Heart left ventricle (tissue), 16 donors: ENCODE data around the gene CASD1. TPM values are rescaled to one million over a fixed set of nuclear protein-coding genes. Genes with fewer than 3 reads are reported as not detected.

Source experiments
- ATAC-seq, 4 donors: fragments of 200-7000 bp; cut with Tn5 transposase; one replicate each; pipeline ENCODE4 v1.9.1; 2020 to 2022; ENCODE audit warnings: moderate library complexity in 4 of 4, mild to moderate bottlenecking in 3 of 4, moderate number of reproducible peaks in 1 of 4
- DNase-seq, 5 donors: peaks; one replicate each; pipeline ENCODE4 v3.0.0-alpha.2; 2020
- H3K27ac ChIP-seq, 12 donors: fragments of 200-600 bp; sonication (generic) in 4 of 12; one replicate each; pipeline versions ENCODE4 v1.5.0 to v1.8.0; 2016 to 2022; ENCODE audit warnings: mild to moderate bottlenecking in 2 of 12
- H3K27me3 ChIP-seq, 9 donors: fragments of 200-600 bp; sonication (generic) in 2 of 9; one replicate each; pipeline versions ENCODE4 v1.5.1 to v1.8.0; 2016 to 2022; ENCODE audit warnings: mild to moderate bottlenecking in 3 of 9
- H3K36me3 ChIP-seq, 9 donors: fragments of 200-600 bp; sonication (generic) in 2 of 9; one replicate each; pipeline versions ENCODE4 v1.5.0 to v1.8.0; 2018 to 2022; ENCODE audit warnings: mild to moderate bottlenecking in 2 of 9
- H3K4me1 ChIP-seq, 12 donors: fragments of 200-600 bp; sonication (generic) in 4 of 12; one replicate each; pipeline versions ENCODE4 v1.5.0 to v1.8.0; 2016 to 2022; ENCODE audit warnings: mild to moderate bottlenecking in 3 of 12
- H3K4me3 ChIP-seq, 12 donors: fragments of 200-600 bp; sonication (generic) in 4 of 12; one replicate each; pipeline versions ENCODE4 v1.5.0 to v1.8.0; 2017 to 2022; ENCODE audit warnings: mild to moderate bottlenecking in 9 of 12, moderate library complexity in 4 of 12
- H3K9me3 ChIP-seq, 12 donors: fragments of 200-600 bp; sonication (generic) in 4 of 12; one replicate each; pipeline versions ENCODE4 v1.5.0 to v1.8.0; 2016 to 2022; ENCODE audit warnings: mild to moderate bottlenecking in 1 of 12
- POLR2A ChIP-seq, 2 donors: fragments of 450-650 bp; IDR thresholded peaks; one replicate each; pipeline ENCODE4 v1.6.1; 2017; ENCODE audit warnings: antibody characterized with exemption in 2 of 2, mild to moderate bottlenecking in 2 of 2, moderate library complexity in 2 of 2
- WGBS, 4 donors: extraction: QIAGEN DNeasy Blood & Tissue Kit in 2 of 4; methylation state at CpG; one replicate each; pipeline versions ENCODE4 v1.1.5 to v1.1.7; 2013 to 2018; 5-methylcytosine and 5-hydroxymethylcytosine counted together
- intact Hi-C, 10 donors: fragments of 100-400 bp; cut with DNase I; formaldehyde crosslinking; loops; one replicate each; pipeline versions ENCODE4 v1.11.1 to v1.14.2; 2022
- polyA plus RNA-seq, 2 donors: library from polyadenylated mRNA; stranded (reverse); fragments of 200-250 nt; gene quantifications; one replicate each; pipeline ENCODE4 v1.2.3, GENCODE V29; 2013
- total RNA-seq, 9 donors: library from RNA; depleted of rRNA in 2 of 9; stranded (reverse); fragments of >200 nt in 2 of 9; fragmentation: NEBNext Ultra II Directional in 3 of 9; extraction: Animal tissue kit (Norgen Biotek cat#: 25700) in 3 of 9; gene quantifications; one replicate each; pipeline versions ENCODE4 v1.1.0 to v1.2.4, GENCODE V29; 2016 to 2023
- TF ChIP-seq, protein P1 (sequence below), 12 donors: fragments of 200-600 bp; sonication (generic) in 4 of 12; IDR thresholded peaks; one replicate each; pipeline versions ENCODE4 v1.5.0 to v1.8.0; 2018 to 2022; ENCODE audit warnings: antibody characterized with exemption in 12 of 12, mild to moderate bottlenecking in 5 of 12
- donor health status: ischemic (EF 13 %, LVEDD 7.1; RV severe dilation, severe dysfunction).
- donor health status: healthy with polysubstance abuse.
- donor health status: DM: no; HTN: yes; CAD: no.
- donor health status: DM: no; HTN: no; CAD: no.
- donor health status: ischemic (EF 25% LVEDD 6.9; RV normal size, moderate dysfunction).
- donor health status: ischemic (EF 25% LVEDD 5.7; RV mildly dilated, moderate dysfunction).
- donor health status: healthy.
- donor health status: DM: yes; HTN: yes; CAD: no.
- donor health status: ischemic (EF 35%, LVEDD 5.7; RV mildly dilated, moderate dysfunction).
- donor health status: nonischemic (EF 11% LVEDD 7.7; RV severe dilation, severe dysfunction).
- donor health status: DM: yes; HTN: yes; CAD: no.
- donor health status: PGD.
- donor health status: ischemic (EF 29% LVEDD 5.4; RV normal size, mild dysfunction).
- donor health status: nonischemic (EF 23%, LVEDD 6.1; RV moderate dilation, normal function).

CASD1 gene
- total and polyA plus RNA-seq, 11 donors, result 9.5 to 24.3 (median 17.1) TPM

DNA sequence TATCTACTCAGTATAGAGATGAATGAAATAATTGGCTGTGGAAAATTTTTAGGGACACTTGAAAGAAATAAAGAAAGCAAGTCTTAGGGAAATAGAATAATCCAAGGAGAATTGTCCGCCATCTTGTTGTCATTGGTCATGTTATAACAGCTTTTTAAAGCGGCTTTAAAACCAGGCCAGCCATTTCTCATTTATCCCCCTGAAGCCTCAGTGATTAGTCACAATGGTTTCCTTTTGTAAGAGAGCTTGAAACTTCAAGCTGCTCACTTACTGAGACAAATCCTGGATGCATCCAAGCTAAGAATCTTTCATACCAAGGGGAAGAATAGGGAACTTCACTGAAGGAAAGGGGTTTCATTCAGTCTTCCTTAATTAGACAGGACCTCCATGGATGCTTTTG lies 78.5 kb downstream of the CASD1 start:
- TF ChIP-seq, protein P1, sequence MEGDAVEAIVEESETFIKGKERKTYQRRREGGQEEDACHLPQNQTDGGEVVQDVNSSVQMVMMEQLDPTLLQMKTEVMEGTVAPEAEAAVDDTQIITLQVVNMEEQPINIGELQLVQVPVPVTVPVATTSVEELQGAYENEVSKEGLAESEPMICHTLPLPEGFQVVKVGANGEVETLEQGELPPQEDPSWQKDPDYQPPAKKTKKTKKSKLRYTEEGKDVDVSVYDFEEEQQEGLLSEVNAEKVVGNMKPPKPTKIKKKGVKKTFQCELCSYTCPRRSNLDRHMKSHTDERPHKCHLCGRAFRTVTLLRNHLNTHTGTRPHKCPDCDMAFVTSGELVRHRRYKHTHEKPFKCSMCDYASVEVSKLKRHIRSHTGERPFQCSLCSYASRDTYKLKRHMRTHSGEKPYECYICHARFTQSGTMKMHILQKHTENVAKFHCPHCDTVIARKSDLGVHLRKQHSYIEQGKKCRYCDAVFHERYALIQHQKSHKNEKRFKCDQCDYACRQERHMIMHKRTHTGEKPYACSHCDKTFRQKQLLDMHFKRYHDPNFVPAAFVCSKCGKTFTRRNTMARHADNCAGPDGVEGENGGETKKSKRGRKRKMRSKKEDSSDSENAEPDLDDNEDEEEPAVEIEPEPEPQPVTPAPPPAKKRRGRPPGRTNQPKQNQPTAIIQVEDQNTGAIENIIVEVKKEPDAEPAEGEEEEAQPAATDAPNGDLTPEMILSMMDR (IDR thresholded peaks at IDR 0.05), result no peak
- TF ChIP-seq POLR2A (IDR thresholded peaks at IDR 0.05), result no peak

DNA sequence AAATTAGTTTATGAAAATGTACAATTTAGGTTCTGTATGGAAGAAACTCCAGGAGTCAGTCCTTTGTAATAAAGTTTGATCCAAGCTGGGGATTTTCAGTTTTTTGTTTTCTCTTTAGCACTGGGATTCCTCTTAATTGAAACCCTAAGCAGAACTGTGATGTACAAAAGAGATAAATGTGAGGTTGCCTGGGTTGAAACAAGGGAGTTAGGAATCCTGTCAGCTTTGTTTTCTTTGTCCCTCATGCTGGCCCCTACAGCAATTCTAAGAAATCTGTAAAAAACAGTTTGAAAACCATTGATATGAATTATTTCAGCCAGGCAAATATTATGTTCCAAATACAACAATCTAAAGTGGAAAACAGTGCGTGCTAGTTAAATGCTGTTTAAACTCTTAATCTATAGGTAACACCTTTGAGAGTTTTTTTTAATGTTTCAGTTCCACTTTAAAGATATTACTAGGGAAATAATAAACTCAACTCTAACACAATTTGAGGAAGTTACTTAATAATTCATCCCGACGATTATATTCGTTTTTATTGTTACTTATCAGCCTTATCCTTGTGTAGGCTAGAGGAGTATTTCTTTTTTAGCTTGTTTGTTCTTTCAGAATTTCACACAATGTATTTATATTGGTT lies 81.0 kb downstream of the CASD1 start:
- Histone ChIP-seq H3K36me3 (peaks cover 0 to 29% (median 4%) of the 10 kb centered on the region in 9 donors), H3K27me3 (no peaks in the 10 kb centered on the region), H3K9me3 (no peaks in the 10 kb centered on the region), H3K27ac (no peak overlapping the region), H3K4me1 (no peaks in the 10 kb centered on the region), H3K4me3 (no peak overlapping the region)
- WGBS, 4 donors, result 65 to 70% (median 66%) methylated on average over 4 of the region's 4 CpGs
- DNase-seq, result no peak
- intact Hi-C loops, result no loop called here
- TF ChIP-seq, protein P1 (IDR thresholded peaks at IDR 0.05), result no peak
- TF ChIP-seq POLR2A (IDR thresholded peaks at IDR 0.05), result no peak
- no peak for ATAC-seq

More for the DNA sequence above, 78.5 kb downstream of the CASD1 start:
- DNase-seq, result no peak
- peaks cover 0 to 10% (median 0%) of the 10 kb centered on the region in 12 donors for H3K4me1 ChIP-seq
- peaks cover 0 to 29% (median 4%) of the 10 kb centered on the region in 9 donors for H3K36me3 ChIP-seq
- no peaks in the 10 kb centered on the region for H3K27me3 ChIP-seq
- ATAC-seq, result no peak
- intact Hi-C loops, result no loop called here
- no peak overlapping the region for H3K4me3 ChIP-seq
- H3K9me3 ChIP-seq, result no peaks in the 10 kb centered on the region
- 94 to 98% (median 96%) methylated on average over 2 of the region's 2 CpGs for WGBS, 4 donors
- no peak overlapping the region for H3K27ac ChIP-seq

DNA sequence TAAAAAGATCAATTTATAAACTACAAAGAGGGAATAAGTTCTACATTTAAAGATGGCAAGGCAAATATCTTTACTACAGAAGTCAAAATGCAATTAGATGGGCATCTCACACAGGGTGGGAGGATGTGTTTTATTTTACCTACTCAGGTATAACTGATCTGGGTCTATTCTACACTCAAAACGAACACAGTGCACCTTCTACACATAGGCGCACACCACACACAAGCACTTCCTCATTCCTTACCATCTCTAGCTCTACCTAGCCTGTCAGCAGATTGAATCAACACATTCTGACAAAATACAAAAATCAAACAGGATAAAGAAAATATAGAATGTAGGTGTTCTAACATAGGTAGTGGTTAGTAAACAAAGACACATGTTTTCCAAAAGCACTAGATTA lies 81.6 kb downstream of the CASD1 start:
- no peak for ATAC-seq
- TF ChIP-seq, protein P1 (IDR thresholded peaks at IDR 0.05), result no peak
- TF ChIP-seq POLR2A (IDR thresholded peaks at IDR 0.05), result no peak
- intact Hi-C loops, result no loop called here

DNA sequence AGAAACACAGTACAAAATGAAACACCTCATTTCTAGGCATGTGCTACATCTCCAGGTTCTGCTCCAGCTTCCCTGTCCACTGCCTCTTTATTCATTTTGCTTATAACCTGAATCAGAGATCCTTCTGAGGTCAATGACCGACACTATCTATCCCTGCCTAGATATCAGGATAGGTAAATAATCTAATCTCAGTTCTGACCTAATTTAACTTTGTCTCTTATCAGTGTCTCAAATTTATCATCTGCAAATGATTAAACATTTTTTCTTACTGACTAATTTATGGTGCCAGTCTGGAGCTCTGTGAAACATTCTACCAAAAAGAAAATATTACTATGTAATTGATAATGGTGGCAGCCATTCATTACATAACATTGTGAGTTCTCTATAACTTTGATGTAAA lies 85.3 kb downstream of the CASD1 start:
- intact Hi-C loops, result no loop called here
- ATAC-seq, result no peak
- H3K4me1 ChIP-seq, result no peaks in the 10 kb centered on the region
- TF ChIP-seq, protein P1 (IDR thresholded peaks at IDR 0.05), result no peak
- no peak for TF ChIP-seq POLR2A (IDR thresholded peaks at IDR 0.05)
- H3K27me3 ChIP-seq, result no peaks in the 10 kb centered on the region
- 66 to 83% (median 78%) methylated on average over 1 of the region's 1 CpG for WGBS, 4 donors
- no peak overlapping the region for H3K4me3 ChIP-seq
- H3K27ac ChIP-seq, result no peak overlapping the region
- no peak for DNase-seq
- H3K36me3 ChIP-seq, result peaks cover 0 to 42% (median 0%) of the 10 kb centered on the region in 9 donors
- H3K9me3 ChIP-seq, result no peaks in the 10 kb centered on the region

More for the DNA sequence above, 81.6 kb downstream of the CASD1 start:
- DNase-seq, result no peak
- Histone ChIP-seq H3K4me1 (no peaks in the 10 kb centered on the region), H3K9me3 (no peaks in the 10 kb centered on the region), H3K4me3 (no peak overlapping the region), H3K36me3 (peaks cover 0 to 29% (median 4%) of the 10 kb centered on the region in 9 donors), H3K27ac (no peak overlapping the region), H3K27me3 (no peaks in the 10 kb centered on the region)
- 85 to 95% (median 88%) methylated on average over 2 of the region's 2 CpGs for WGBS, 4 donors
